GM23338 (cell line): Measurements from ENCODE around the gene CTDSPL. TPM values are rescaled to one million over a fixed set of nuclear protein-coding genes. Genes with fewer than 3 reads are reported as not detected.

Experiments used
- ATAC-seq: fragments of 200-7000 bp; cut with Tn5 transposase; 3 replicates; pipeline ENCODE4 v1.9.1; 2020
- DNase-seq: peaks from one replicate; pipeline ENCODE4 v3.0.0-alpha.2; 2015; ENCODE audit warnings: low spot score
- H2AFZ ChIP-seq: fragments of 200-600 bp; sonication (generic); 2 replicates; pipeline ENCODE4 v1.8.0; 2016; ENCODE audit warnings: antibody characterized with exemption, mild to moderate bottlenecking, moderate library complexity
- H3F3A ChIP-seq: fragments of 200-600 bp; sonication (generic); replicated peaks from 2 replicates; pipeline ENCODE4 v1.8.0; 2017; ENCODE audit warnings: antibody characterized with exemption, mixed run types, low read depth
- H3K27ac ChIP-seq: fragments of 200-600 bp; sonication (generic); 2 replicates; pipeline ENCODE4 v1.6.1; 2016; ENCODE audit warnings: low read depth
- H3K27me3 ChIP-seq: fragments of 200-600 bp; sonication (generic); 2 replicates; pipeline ENCODE4 v1.8.0; 2016; ENCODE audit warnings: mild to moderate bottlenecking, mixed run types, moderate library complexity; ENCODE audit not compliant: insufficient read depth
- H3K36me3 ChIP-seq: fragments of 200-600 bp; sonication (generic); 2 replicates; pipeline ENCODE4 v1.8.0; 2016; ENCODE audit warnings: mild to moderate bottlenecking; ENCODE audit not compliant: insufficient read depth
- H3K4me1 ChIP-seq: fragments of 200-600 bp; sonication (generic); 2 replicates; pipeline ENCODE4 v1.8.0; 2016; ENCODE audit warnings: mild to moderate bottlenecking, moderate library complexity; ENCODE audit not compliant: insufficient read depth
- H3K4me2 ChIP-seq: fragments of 200-600 bp; sonication (generic); 2 replicates; pipeline ENCODE4 v1.7.1; 2017; ENCODE audit warnings: mixed run types
- H3K4me3 ChIP-seq: fragments of 200-600 bp; sonication (generic); 2 replicates; pipeline ENCODE4 v1.6.1; 2016; ENCODE audit warnings: mixed run types
- H3K79me2 ChIP-seq: fragments of 200-600 bp; sonication (generic); replicated peaks from 2 replicates; pipeline ENCODE4 v1.8.0; 2017; ENCODE audit warnings: mild to moderate bottlenecking; ENCODE audit not compliant: insufficient read depth
- H3K9me2 ChIP-seq: fragments of 200-600 bp; sonication (generic); 2 replicates; pipeline ENCODE4 v1.8.0; 2017; ENCODE audit not compliant: insufficient read depth
- H4K20me1 ChIP-seq: fragments of 200-600 bp; sonication (generic); replicated peaks from 2 replicates; pipeline ENCODE4 v1.8.0; 2017; ENCODE audit warnings: mild to moderate bottlenecking; ENCODE audit not compliant: insufficient read depth
- H3K27ac Mint-ChIP-seq: 2 replicates; pipeline ENCODE4 v1.8.0; 2020; ENCODE audit warnings: inconsistent platforms, mild to moderate bottlenecking, moderate library complexity, mixed read lengths
- H3K27me3 Mint-ChIP-seq: 3 replicates; pipeline ENCODE4 v1.8.0; 2022; ENCODE audit warnings: low read depth, mild to moderate bottlenecking, moderate library complexity, mixed read lengths, inconsistent platforms; ENCODE audit not compliant: insufficient read depth, poor library complexity
- H3K36me3 Mint-ChIP-seq: 3 replicates; pipeline ENCODE4 v1.8.0; 2021; ENCODE audit warnings: low read depth, mild to moderate bottlenecking, inconsistent platforms, moderate library complexity, mixed read lengths
- H3K4me1 Mint-ChIP-seq: 3 replicates; pipeline ENCODE4 v1.8.0; 2020; ENCODE audit warnings: mild to moderate bottlenecking, inconsistent platforms, mixed read lengths
- H3K4me3 Mint-ChIP-seq: 3 replicates; pipeline ENCODE4 v1.8.0; 2021; ENCODE audit warnings: moderate library complexity, mild to moderate bottlenecking, inconsistent platforms, mixed read lengths
- H3K9me3 Mint-ChIP-seq: 3 replicates; pipeline ENCODE4 v1.8.0; 2020; ENCODE audit warnings: moderate library complexity, mild to moderate bottlenecking, inconsistent platforms, mixed read lengths
- EZH2 ChIP-seq: fragments of 200-600 bp; sonication (generic); IDR thresholded peaks from one replicate; pipeline ENCODE4 v1.8.0; 2017; ENCODE audit warnings: antibody characterized with exemption, mild to moderate bottlenecking, low read depth; ENCODE audit not compliant: unreplicated experiment
- EZH2phosphoT487 ChIP-seq: fragments of 200-600 bp; sonication (generic); IDR thresholded peaks from one replicate; pipeline ENCODE4 v1.8.1; 2018; ENCODE audit warnings: antibody characterized with exemption; ENCODE audit not compliant: unreplicated experiment
- JUNB ChIP-seq: IDR thresholded peaks from one replicate; pipeline ENCODE4 v1.6.1; 2016; ENCODE audit warnings: antibody characterized with exemption; ENCODE audit not compliant: unreplicated experiment
- NANOG ChIP-seq: IDR thresholded peaks from 2 replicates; pipeline ENCODE4 v1.6.1; 2016; ENCODE audit warnings: antibody characterized with exemption, borderline replicate concordance
- POLR2AphosphoS5 ChIP-seq: IDR thresholded peaks from 2 replicates; pipeline ENCODE4 v1.6.1; 2016; ENCODE audit warnings: antibody characterized with exemption, low read depth
- STAT1 ChIP-seq: IDR thresholded peaks from one replicate; pipeline ENCODE4 v1.6.1; 2016; ENCODE audit warnings: antibody characterized with exemption; ENCODE audit not compliant: unreplicated experiment
- ZNF331 ChIP-seq: fragments of 250-450 bp; sonication (Bioruptor Pico); IDR thresholded peaks from 2 replicates; pipeline ENCODE4 v1.5.0; 2020; ENCODE audit warnings: low read depth, mild to moderate bottlenecking, moderate library complexity
- polyA plus RNA-seq: library from polyadenylated mRNA; unstranded; fragments of >200 nt; fragmentation: Nextera tagmentation; extraction: Ambion mirVana; gene quantifications from 2 replicates; pipeline ENCODE4 v1.2.1, GENCODE V29; 2016
- total RNA-seq: library from RNA; depleted of rRNA; stranded (reverse); fragments of >200 nt; shearing (Covaris generic); gene quantifications from 2 replicates; pipeline ENCODE4 v1.2.3, GENCODE V29; 2014
- TF ChIP-seq, protein P1 (sequence below): fragments of 250-450 bp; sonication (Bioruptor Pico); IDR thresholded peaks from 2 replicates; pipeline ENCODE4 v1.5.0; 2020; ENCODE audit warnings: mild to moderate bottlenecking, moderate library complexity

Gene CTDSPL
- total and polyA plus RNA-seq, 2 experiments from 2014 or later = 23.2 to 42.0 TPM

DNA sequence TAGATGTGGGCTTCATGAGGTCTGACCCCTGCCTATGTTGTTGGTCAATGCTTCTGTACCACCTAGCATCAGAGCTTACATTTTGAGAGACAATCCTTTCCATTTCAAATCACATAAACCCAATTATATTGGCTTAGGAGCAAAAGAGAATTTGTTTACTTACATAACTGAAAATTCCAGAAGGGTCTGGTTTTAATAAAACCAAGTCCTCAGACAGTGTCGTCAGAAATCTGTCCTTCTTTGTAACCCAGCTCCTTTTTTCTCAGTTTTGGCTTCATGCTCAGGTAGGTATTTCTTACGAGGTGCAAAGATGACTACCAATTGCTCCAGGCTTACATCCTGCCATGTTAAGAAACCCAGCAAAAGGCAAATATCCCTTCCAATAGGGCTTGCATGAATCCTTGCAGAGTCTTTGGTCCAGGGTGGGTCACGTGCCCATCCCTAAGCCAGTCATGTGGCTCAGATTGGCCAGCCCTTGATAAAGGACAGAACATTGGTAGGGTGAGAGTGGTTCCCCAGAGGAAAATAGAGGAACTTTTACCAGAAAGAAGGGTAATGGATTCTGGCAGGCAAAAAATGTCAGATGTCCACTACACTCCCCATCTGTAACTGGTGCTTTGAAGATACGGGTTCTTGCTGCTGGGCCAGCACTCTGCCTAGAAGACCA, 78.7 kb downstream of the CTDSPL start:
- Histone ChIP-seq H3K4me3 (no peak overlapping the region), H3K4me2 (no peak overlapping the region), H2AFZ (no peak overlapping the region), H3K27ac (no peak overlapping the region), H4K20me1 (no peaks in the 10 kb centered on the region), H3K9me2 (no peaks in the 10 kb centered on the region), H3K27me3 (no peaks in the 10 kb centered on the region), H3K36me3 (no peaks in the 10 kb centered on the region), H3K79me2 (no peaks in the 10 kb centered on the region; the same call in 1 of the 2 replicates), H3K4me1 (peaks cover 7% of the 10 kb centered on the region), H3F3A (no peaks in the 10 kb centered on the region)
- ATAC-seq (no peak), DNase-seq (no peak)
- Mint-ChIP-seq H3K27ac (no peak overlapping the region), H3K9me3 (no peaks in the 10 kb centered on the region), H3K4me1 (peaks cover 29% of the 10 kb centered on the region), H3K36me3 (no peaks in the 10 kb centered on the region), H3K27me3 (peaks cover 3% of the 10 kb centered on the region), H3K4me3 (no peak overlapping the region)
- TF ChIP-seq EZH2phosphoT487 = no peak
- no peak for TF ChIP-seq EZH2
- TF ChIP-seq, protein P1, sequence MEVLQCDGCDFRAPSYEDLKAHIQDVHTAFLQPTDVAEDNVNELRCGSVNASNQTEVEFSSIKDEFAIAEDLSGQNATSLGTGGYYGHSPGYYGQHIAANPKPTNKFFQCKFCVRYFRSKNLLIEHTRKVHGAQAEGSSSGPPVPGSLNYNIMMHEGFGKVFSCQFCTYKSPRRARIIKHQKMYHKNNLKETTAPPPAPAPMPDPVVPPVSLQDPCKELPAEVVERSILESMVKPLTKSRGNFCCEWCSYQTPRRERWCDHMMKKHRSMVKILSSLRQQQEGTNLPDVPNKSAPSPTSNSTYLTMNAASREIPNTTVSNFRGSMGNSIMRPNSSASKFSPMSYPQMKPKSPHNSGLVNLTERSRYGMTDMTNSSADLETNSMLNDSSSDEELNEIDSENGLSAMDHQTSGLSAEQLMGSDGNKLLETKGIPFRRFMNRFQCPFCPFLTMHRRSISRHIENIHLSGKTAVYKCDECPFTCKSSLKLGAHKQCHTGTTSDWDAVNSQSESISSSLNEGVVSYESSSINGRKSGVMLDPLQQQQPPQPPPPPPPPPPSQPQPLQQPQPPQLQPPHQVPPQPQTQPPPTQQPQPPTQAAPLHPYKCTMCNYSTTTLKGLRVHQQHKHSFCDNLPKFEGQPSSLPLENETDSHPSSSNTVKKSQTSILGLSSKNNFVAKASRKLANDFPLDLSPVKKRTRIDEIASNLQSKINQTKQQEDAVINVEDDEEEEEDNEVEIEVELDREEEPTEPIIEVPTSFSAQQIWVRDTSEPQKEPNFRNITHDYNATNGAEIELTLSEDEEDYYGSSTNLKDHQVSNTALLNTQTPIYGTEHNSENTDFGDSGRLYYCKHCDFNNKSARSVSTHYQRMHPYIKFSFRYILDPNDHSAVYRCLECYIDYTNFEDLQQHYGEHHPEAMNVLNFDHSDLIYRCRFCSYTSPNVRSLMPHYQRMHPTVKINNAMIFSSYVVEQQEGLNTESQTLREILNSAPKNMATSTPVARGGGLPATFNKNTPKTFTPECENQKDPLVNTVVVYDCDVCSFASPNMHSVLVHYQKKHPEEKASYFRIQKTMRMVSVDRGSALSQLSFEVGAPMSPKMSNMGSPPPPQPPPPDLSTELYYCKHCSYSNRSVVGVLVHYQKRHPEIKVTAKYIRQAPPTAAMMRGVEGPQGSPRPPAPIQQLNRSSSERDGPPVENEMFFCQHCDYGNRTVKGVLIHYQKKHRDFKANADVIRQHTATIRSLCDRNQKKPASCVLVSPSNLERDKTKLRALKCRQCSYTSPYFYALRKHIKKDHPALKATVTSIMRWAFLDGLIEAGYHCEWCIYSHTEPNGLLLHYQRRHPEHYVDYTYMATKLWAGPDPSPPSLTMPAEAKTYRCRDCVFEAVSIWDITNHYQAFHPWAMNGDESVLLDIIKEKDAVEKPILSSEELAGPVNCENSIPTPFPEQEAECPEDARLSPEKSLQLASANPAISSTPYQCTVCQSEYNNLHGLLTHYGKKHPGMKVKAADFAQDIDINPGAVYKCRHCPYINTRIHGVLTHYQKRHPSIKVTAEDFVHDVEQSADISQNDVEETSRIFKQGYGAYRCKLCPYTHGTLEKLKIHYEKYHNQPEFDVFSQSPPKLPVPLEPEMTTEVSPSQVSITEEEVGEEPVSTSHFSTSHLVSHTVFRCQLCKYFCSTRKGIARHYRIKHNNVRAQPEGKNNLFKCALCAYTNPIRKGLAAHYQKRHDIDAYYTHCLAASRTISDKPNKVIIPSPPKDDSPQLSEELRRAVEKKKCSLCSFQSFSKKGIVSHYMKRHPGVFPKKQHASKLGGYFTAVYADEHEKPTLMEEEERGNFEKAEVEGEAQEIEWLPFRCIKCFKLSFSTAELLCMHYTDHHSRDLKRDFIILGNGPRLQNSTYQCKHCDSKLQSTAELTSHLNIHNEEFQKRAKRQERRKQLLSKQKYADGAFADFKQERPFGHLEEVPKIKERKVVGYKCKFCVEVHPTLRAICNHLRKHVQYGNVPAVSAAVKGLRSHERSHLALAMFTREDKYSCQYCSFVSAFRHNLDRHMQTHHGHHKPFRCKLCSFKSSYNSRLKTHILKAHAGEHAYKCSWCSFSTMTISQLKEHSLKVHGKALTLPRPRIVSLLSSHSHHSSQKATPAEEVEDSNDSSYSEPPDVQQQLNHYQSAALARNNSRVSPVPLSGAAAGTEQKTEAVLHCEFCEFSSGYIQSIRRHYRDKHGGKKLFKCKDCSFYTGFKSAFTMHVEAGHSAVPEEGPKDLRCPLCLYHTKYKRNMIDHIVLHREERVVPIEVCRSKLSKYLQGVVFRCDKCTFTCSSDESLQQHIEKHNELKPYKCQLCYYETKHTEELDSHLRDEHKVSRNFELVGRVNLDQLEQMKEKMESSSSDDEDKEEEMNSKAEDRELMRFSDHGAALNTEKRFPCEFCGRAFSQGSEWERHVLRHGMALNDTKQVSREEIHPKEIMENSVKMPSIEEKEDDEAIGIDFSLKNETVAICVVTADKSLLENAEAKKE (CRISPR knock-in tag) = no peak
- TF ChIP-seq JUNB = no peak
- TF ChIP-seq NANOG = no peak
- no peak for TF ChIP-seq POLR2AphosphoS5
- TF ChIP-seq STAT1 = no peak
- TF ChIP-seq ZNF331 (CRISPR knock-in tag) = no peak
